ENCODE results near the gene MUC13.

The MUC13 gene

GRCh38 chr3:124876401-124876878, 58.1 kb downstream of the MUC13 start:
- DNase-seq (ENCODE audit: low read depth), result no peak

DNA sequence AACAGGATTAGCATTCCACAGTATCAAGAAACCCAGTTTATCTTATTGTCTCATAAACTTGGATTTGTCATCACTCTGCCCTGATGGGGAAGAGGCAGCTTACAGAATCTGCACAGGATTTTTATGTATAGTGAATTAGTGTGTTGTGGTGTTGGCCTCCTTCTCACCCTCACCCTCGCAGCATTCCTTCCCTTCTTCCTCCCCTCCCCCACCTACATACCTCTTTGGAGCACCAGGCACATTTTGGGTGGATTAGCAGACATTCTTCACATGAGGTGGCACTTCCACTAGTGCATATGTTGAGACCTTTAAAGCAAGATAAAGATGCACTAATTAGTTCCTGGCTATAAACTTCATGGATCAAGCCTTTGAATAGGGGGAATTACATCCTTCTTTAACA, 61.3 kb downstream of the MUC13 start:
- DNase-seq (ENCODE audit: low read depth), result no peak

GRCh38 chr3:124867511-124867910, 67.0 kb downstream of the MUC13 start:
- DNase-seq (ENCODE audit: low read depth), result no peak

- DNase-seq (ENCODE audit: low read depth), result no peak
Measured at GRCh38 chr3:124862006-124862405, 72.5 kb downstream of the MUC13 start.

DNA sequence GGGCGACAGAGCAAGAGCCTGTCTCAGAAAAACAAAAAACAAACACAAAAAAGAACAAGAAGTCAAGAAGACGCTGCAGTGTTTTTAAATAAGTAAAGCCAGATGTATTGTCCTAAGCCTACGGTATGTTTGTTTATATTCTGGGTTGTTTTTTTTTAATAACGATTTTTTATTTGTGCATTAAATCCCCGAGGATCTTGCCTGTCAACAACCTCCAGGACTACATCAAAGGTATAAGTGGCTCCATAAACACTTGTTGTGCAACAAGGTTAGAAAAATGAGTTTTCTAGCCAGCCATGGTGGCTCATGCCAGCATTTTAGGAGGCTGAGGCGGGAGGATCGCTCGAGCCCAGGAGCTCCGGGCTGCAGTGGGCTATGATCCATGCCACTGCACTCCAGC, 73.5 kb downstream of the MUC13 start:
- DNase-seq (ENCODE audit: low read depth), result no peak

DNA sequence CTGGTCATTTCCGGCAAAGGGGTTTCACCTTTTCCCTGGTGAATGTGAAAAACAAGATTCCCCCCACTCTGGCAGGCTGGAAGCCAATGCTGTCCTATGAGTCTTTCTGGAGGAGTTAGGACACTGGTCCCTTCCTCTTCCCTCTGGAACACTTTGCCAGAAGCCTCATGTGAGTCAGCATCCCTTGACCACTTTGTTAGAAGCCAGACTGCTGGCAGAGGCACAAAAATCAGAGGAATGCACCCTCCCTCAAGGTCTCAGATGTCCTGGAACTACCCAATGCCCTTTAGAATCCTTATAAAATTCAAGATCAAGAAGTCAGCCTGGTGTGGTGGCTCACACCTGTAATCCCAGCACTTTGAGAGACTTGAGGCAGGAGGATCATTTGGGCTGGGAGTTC, 74.0 kb downstream of the MUC13 start:
- peak; percentile 94 for DNase-seq (ENCODE audit: low read depth)

DNA sequence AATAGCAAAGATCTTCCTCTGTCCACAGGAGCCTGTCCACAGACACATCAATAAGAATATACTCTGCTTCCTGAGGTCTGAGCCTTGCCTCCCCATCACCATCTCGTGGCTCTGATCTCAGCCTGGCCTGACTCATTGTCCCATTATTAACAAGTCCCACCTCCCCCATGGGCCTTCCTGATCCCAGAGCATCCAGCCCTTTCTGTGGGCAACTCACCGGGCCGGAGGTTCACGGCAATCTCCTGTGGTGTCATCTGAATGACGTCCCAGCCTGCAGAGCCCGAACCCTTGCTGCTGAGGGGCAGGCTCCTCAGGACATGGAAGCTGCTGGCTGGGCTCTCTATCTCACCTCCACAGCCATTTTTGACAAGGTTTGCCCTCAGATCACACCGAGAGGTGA, 75.5 kb downstream of the MUC13 start:
- no peak for DNase-seq (ENCODE audit: low read depth)

GRCh38 chr3:124858275-124858674, 76.3 kb downstream of the MUC13 start:
- DNase-seq (ENCODE audit: low read depth), result no peak

DNA sequence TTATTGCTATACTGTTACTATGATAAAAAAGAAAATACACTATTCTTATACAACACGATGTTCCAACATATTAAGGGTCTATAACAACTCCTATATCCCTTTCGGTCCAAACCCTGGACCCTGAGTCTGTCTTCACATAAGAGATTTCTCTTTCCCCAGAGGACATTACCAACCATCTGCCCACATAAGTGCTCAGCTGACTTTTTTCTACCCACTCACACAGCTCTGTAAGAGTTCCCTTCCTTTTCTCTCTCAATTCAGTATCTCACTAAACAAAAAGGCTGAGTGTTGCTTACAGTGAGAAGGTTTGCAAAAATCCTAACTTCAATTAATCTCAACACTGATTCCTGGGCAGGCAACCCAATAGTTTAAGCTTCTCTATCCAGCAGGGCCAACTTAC, 77.9 kb downstream of the MUC13 start:
- DNase-seq (ENCODE audit: low read depth), result no peak
